Measurements from ENCODE around the gene PP2D1.

The PP2D1 gene, protein sequence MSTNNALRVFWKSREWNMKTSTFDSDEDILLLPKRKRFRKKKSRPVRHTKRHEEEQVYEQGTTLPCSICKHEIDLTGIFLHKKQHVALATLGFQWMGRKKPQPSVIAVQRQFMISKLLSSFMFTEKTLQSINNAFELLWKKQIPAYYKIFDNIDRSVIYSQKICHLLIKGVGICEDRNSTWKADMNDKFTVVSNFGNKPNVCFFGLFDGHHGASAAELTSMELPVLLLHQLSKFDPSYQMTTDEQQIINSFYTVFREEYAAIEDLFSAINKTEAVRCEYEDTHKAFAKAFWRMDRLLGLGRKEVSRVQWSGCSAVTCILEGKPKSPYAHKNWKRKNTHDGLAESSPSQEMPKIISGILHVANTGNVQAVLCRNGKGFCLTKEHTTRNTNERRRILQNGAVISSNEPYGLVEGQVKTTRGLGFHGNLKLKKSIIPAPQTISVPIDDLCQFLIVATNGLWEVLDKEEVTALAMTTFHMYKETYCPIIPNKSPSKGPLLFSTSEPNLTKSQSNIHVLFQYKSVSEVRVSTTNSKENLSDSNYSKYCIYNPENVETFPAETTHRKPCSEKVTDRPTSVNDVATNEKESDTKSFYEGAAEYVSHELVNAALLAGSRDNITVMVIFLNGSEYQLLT

DNA sequence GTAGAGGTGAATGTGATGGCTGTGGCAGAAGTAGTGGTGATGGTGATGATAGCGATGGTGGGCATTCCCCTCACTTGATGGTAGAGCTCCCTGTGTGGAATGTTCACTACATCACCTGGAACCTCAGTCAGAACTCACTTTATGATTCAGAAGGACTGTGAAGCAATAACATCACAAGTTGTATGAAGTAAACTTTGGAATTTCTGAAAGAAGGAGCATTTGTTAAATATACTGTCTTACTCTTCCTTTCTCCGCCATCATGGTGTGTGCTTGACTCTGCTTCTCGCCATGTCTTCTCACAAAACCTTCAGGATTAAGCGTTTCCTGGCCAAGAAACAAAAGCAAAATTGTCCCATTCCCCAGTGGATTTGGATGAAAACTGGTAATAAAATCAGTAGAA lies at the start of gene PP2D1:
TSS of gene PP2D1 (minus strand) at position 101 of the 400 bp plus-strand sequence. CDS start 192 bp downstream, outside the sequence.
- Histone ChIP-seq H3K4me1 (ENCODE audit: control insufficient read depth in 2 of 2, insufficient read depth in 2 of 2, low read length in 2 of 2) (no peaks in the 10 kb centered on the region), H3K9me3 (ENCODE audit: control insufficient read depth in 2 of 2, low read length in 2 of 2) (no peaks in the 10 kb centered on the region)

DNA sequence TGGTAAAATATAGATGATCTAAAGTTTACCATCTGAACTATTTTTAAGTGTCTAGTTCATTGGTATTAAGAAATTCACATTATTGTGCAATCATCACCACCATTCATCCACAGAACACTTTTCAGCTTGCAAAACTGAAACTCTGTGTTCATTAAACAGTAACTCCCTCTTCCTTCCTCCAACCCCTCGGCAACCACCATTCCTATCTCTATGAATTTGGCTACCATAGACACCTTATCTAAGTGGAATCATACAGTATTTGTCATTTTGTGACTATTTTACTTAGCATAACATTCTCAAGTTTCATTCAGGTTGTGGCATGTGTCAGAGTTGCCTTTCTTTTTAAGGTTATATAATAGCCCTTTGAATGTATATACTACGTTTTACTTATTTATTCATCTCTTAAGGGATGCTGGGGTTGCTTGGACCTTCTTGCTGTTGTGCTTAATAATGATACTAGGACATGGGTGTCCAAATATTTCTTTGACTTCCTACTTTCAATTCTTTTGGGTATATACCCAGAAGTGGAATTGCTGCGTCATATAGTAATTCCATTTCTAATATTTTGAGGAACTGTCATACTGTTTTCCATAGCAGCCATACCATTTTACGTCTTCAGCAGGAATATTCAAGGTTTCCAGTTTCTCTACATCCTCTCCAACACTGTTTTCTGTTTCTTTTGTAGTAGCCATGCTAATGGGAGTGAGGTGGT lies 49.1 kb upstream of the PP2D1 start:
- Histone ChIP-seq H3K27ac (ENCODE audit: low read depth in 2 of 2, low read length in 2 of 2) (peak overlapping the region in 1 of 2 donors; percentile 41), H3K9me3 (ENCODE audit: control insufficient read depth in 2 of 2, low read length in 2 of 2) (no peaks in the 10 kb centered on the region), H3K9ac (ENCODE audit: low read depth in 1 of 2, low read length in 2 of 2) (no peak overlapping the region), H3K4me1 (ENCODE audit: control insufficient read depth in 2 of 2, insufficient read depth in 2 of 2, low read length in 2 of 2) (peaks cover 4 to 11% of the 10 kb centered on the region in 2 donors), H3K27me3 (ENCODE audit: control insufficient read depth in 2 of 2, insufficient read depth in 2 of 2, low read length in 2 of 2) (no peaks in the 10 kb centered on the region), H3K36me3 (ENCODE audit: control insufficient read depth in 2 of 2, insufficient read depth in 2 of 2, low read length in 2 of 2) (no peaks in the 10 kb centered on the region), H3K4me3 (ENCODE audit: low read length in 2 of 2) (no peak overlapping the region)

More for the DNA sequence above, at the start of gene PP2D1:
- H3K9ac ChIP-seq (ENCODE audit: low read depth in 1 of 2, low read length in 2 of 2): no peak within 1 kb of the TSS
- H3K36me3 ChIP-seq (ENCODE audit: control insufficient read depth in 2 of 2, insufficient read depth in 2 of 2, low read length in 2 of 2): no peaks in the 10 kb centered on the region
- H3K27me3 ChIP-seq (ENCODE audit: control insufficient read depth in 2 of 2, insufficient read depth in 2 of 2, low read length in 2 of 2): no peaks in the 10 kb centered on the region
- no peak within 1 kb of the TSS for H3K4me3 ChIP-seq (ENCODE audit: low read length in 2 of 2)
- no peak within 1 kb of the TSS for H3K27ac ChIP-seq (ENCODE audit: low read depth in 2 of 2, low read length in 2 of 2)

- no peaks in the 10 kb centered on the region for H3K36me3 ChIP-seq (ENCODE audit: control insufficient read depth in 2 of 2, insufficient read depth in 2 of 2, low read length in 2 of 2)
- H3K9ac ChIP-seq (ENCODE audit: low read depth in 1 of 2, low read length in 2 of 2): no peak overlapping the region
- no peaks in the 10 kb centered on the region for H3K9me3 ChIP-seq (ENCODE audit: control insufficient read depth in 2 of 2, low read length in 2 of 2)
- H3K27me3 ChIP-seq (ENCODE audit: control insufficient read depth in 2 of 2, insufficient read depth in 2 of 2, low read length in 2 of 2): no peaks in the 10 kb centered on the region
- H3K4me1 ChIP-seq (ENCODE audit: control insufficient read depth in 2 of 2, insufficient read depth in 2 of 2, low read length in 2 of 2): peaks cover 4 to 19% of the 10 kb centered on the region in 2 donors
- no peak overlapping the region for H3K27ac ChIP-seq (ENCODE audit: low read depth in 2 of 2, low read length in 2 of 2)
- no peak overlapping the region for H3K4me3 ChIP-seq (ENCODE audit: low read length in 2 of 2)
Observed at GRCh38 chr3:20059929-20060328, 47.9 kb upstream of the PP2D1 start.

DNA sequence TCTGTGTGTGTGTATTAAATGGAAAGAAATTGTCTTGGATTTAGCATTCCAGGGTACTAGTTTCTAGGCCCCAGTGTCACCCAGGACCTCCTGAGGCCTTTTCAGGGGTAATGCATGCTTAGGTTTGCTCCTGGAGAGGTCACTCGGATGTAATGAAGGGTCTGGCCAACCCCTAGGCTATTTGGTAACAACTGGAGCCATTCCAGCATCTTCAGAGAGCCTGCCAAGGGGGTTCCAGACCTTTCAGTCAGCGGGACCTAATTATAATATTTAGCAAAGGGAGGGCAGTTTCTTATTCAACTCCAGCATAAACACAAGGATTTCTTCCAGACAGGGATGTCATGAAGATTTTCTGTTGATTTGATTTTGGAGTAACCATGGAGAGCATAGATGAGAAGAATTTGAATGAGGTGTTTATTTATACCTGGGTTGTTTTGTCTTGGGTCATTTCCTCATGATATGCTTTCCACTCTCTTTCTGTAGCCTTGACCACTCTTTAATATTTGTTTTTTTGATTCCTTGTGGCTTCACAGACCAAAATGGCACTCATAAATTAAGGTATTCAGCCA lies 45.6 kb upstream of the PP2D1 start:
- Histone ChIP-seq H3K9ac (ENCODE audit: low read depth in 1 of 2, low read length in 2 of 2) (no peak overlapping the region), H3K9me3 (ENCODE audit: control insufficient read depth in 2 of 2, low read length in 2 of 2) (no peaks in the 10 kb centered on the region), H3K36me3 (ENCODE audit: control insufficient read depth in 2 of 2, insufficient read depth in 2 of 2, low read length in 2 of 2) (no peaks in the 10 kb centered on the region), H3K27me3 (ENCODE audit: control insufficient read depth in 2 of 2, insufficient read depth in 2 of 2, low read length in 2 of 2) (no peaks in the 10 kb centered on the region), H3K4me1 (ENCODE audit: control insufficient read depth in 2 of 2, insufficient read depth in 2 of 2, low read length in 2 of 2) (peaks cover 4 to 20% of the 10 kb centered on the region in 2 donors), H3K4me3 (ENCODE audit: low read length in 2 of 2) (no peak overlapping the region), H3K27ac (ENCODE audit: low read depth in 2 of 2, low read length in 2 of 2) (peak overlapping the region in 1 of 2 donors; percentile 2)

DNA sequence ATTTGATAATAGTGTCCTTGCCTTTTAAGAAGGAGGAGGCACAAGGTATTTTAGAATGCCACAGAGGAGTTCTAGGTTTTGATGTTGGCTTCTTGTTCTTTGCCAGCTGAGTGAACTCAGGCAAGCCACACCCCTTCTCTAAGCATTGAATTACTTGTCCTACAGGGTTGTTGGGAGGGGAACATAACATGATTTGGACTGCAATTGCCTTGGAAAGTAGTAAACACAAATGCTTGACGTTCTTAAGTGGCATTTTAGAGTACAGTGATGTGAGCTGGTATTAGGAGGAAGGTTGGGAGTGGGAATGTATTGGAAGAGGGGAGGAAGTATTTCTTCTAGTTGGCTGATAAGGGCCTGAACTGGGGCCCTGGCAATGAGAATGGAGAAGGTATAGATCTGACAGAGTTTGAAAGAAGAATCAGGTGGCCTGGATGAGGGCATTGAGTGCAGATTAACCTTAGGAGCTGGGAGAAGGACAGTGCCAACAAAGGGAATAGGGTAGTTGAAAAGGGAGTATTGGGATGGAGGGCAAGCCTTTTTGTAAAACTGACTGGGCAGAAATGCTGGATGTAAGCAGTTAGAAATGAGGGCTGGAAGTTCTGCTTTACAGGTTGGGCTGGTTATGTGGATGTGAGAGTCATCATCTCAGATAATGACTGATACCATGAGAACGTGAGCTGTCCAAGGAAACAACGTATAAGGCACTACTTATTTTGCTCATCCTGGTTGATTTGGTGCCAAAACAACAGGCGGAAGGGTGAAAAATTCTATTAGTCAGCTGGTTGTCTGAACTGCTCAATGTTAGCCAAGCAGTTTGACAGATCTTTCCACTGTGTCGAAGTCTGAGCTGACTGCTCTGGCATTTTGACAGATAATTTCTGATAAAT lies 44.9 kb upstream of the PP2D1 start:
- no peaks in the 10 kb centered on the region for H3K9me3 ChIP-seq (ENCODE audit: control insufficient read depth in 2 of 2, low read length in 2 of 2)
- no peak overlapping the region for H3K9ac ChIP-seq (ENCODE audit: low read depth in 1 of 2, low read length in 2 of 2)
- no peaks in the 10 kb centered on the region for H3K27me3 ChIP-seq (ENCODE audit: control insufficient read depth in 2 of 2, insufficient read depth in 2 of 2, low read length in 2 of 2)
- no peaks in the 10 kb centered on the region for H3K36me3 ChIP-seq (ENCODE audit: control insufficient read depth in 2 of 2, insufficient read depth in 2 of 2, low read length in 2 of 2)
- no peak overlapping the region for H3K4me3 ChIP-seq (ENCODE audit: low read length in 2 of 2)
- peaks cover 4 to 20% of the 10 kb centered on the region in 2 donors for H3K4me1 ChIP-seq (ENCODE audit: control insufficient read depth in 2 of 2, insufficient read depth in 2 of 2, low read length in 2 of 2)
- H3K27ac ChIP-seq (ENCODE audit: low read depth in 2 of 2, low read length in 2 of 2): peak overlapping the region in 1 of 2 donors; percentile 2

- H3K4me3 ChIP-seq (ENCODE audit: low read length in 2 of 2): no peak overlapping the region
- H3K4me1 ChIP-seq (ENCODE audit: control insufficient read depth in 2 of 2, insufficient read depth in 2 of 2, low read length in 2 of 2): peaks cover 4 to 20% of the 10 kb centered on the region in 2 donors
- H3K27ac ChIP-seq (ENCODE audit: low read depth in 2 of 2, low read length in 2 of 2): no peak overlapping the region
- H3K9me3 ChIP-seq (ENCODE audit: control insufficient read depth in 2 of 2, low read length in 2 of 2): no peaks in the 10 kb centered on the region
- no peaks in the 10 kb centered on the region for H3K36me3 ChIP-seq (ENCODE audit: control insufficient read depth in 2 of 2, insufficient read depth in 2 of 2, low read length in 2 of 2)
- H3K27me3 ChIP-seq (ENCODE audit: control insufficient read depth in 2 of 2, insufficient read depth in 2 of 2, low read length in 2 of 2): no peaks in the 10 kb centered on the region
- H3K9ac ChIP-seq (ENCODE audit: low read depth in 1 of 2, low read length in 2 of 2): no peak overlapping the region
Observed at GRCh38 chr3:20055842-20056241, 43.8 kb upstream of the PP2D1 start.

DNA sequence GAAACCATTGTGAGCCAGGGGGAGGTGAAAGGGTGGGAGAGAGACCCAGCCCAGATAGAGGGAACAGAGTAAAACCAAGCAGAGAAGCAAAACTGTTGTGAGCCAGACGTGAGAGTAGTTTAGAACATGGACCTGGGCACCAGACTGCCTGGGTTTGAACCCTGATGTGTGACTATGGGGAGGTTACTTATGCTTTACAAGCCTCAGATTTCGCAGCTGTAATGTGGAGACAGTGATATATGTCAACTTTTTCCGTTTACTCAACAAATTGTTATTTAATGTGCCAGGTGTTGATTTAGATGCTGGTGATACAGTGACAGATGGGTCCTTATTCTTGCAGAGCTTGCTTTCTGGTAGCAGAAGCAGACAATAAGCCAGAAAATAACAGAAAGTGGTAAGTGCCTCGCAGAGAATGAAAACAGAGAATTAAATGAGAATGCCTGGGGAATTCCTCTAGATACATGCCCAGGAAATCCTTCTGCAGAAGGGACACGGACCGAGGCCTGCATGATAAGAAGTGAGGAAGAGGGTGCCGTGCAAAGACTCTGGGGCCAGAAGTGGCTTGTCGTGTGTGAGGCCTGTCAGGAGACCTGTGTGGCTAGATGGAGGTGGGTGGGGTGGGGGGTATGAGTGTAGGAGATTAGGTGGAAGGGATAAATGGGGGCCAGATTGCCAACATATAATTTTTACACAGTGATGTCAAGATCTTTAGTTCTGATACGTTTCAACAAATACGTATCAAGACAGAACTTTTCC lies 43.1 kb upstream of the PP2D1 start:
- H3K27me3 ChIP-seq (ENCODE audit: control insufficient read depth in 2 of 2, insufficient read depth in 2 of 2, low read length in 2 of 2): no peaks in the 10 kb centered on the region
- H3K36me3 ChIP-seq (ENCODE audit: control insufficient read depth in 2 of 2, insufficient read depth in 2 of 2, low read length in 2 of 2): no peaks in the 10 kb centered on the region
- H3K27ac ChIP-seq (ENCODE audit: low read depth in 2 of 2, low read length in 2 of 2): peak overlapping the region in 1 of 2 donors; percentile 3
- no peak overlapping the region for H3K9ac ChIP-seq (ENCODE audit: low read depth in 1 of 2, low read length in 2 of 2)
- H3K9me3 ChIP-seq (ENCODE audit: control insufficient read depth in 2 of 2, low read length in 2 of 2): no peaks in the 10 kb centered on the region
- peaks cover 4 to 20% of the 10 kb centered on the region in 2 donors for H3K4me1 ChIP-seq (ENCODE audit: control insufficient read depth in 2 of 2, insufficient read depth in 2 of 2, low read length in 2 of 2)
- no peak overlapping the region for H3K4me3 ChIP-seq (ENCODE audit: low read length in 2 of 2)

GRCh38 chr3:20054549-20054987 lies 42.5 kb upstream of the PP2D1 start:
- Histone ChIP-seq H3K9ac (ENCODE audit: low read depth in 1 of 2, low read length in 2 of 2) (no peak overlapping the region), H3K4me3 (ENCODE audit: low read length in 2 of 2) (no peak overlapping the region)

GRCh38 chr3:20052851-20053250 lies 40.8 kb upstream of the PP2D1 start:
- Histone ChIP-seq H3K9me3 (ENCODE audit: control insufficient read depth in 2 of 2, low read length in 2 of 2) (no peaks in the 10 kb centered on the region), H3K4me3 (ENCODE audit: low read length in 2 of 2) (no peak overlapping the region), H3K27ac (ENCODE audit: low read depth in 2 of 2, low read length in 2 of 2) (no peak overlapping the region), H3K9ac (ENCODE audit: low read depth in 1 of 2, low read length in 2 of 2) (no peak overlapping the region), H3K27me3 (ENCODE audit: control insufficient read depth in 2 of 2, insufficient read depth in 2 of 2, low read length in 2 of 2) (no peaks in the 10 kb centered on the region), H3K36me3 (ENCODE audit: control insufficient read depth in 2 of 2, insufficient read depth in 2 of 2, low read length in 2 of 2) (no peaks in the 10 kb centered on the region), H3K4me1 (ENCODE audit: control insufficient read depth in 2 of 2, insufficient read depth in 2 of 2, low read length in 2 of 2) (peaks cover 7 to 21% of the 10 kb centered on the region in 2 donors)

More at GRCh38 chr3:20054549-20054987, 42.5 kb upstream of the PP2D1 start:
- Histone ChIP-seq H3K36me3 (ENCODE audit: control insufficient read depth in 2 of 2, insufficient read depth in 2 of 2, low read length in 2 of 2) (no peaks in the 10 kb centered on the region), H3K4me1 (ENCODE audit: control insufficient read depth in 2 of 2, insufficient read depth in 2 of 2, low read length in 2 of 2) (peaks cover 4 to 20% of the 10 kb centered on the region in 2 donors), H3K27me3 (ENCODE audit: control insufficient read depth in 2 of 2, insufficient read depth in 2 of 2, low read length in 2 of 2) (no peaks in the 10 kb centered on the region), H3K9me3 (ENCODE audit: control insufficient read depth in 2 of 2, low read length in 2 of 2) (no peaks in the 10 kb centered on the region), H3K27ac (ENCODE audit: low read depth in 2 of 2, low read length in 2 of 2) (peak overlapping the region in 1 of 2 donors; percentile 3)

Data from mucosa of rectum (tissue), 2 donors.